H1 (cell line): Measurements from ENCODE around the gene TRIM21. TPM values are rescaled to one million over a fixed set of nuclear protein-coding genes. Genes with fewer than 3 reads are reported as not detected.

Experiments used
- CTCF ChIA-PET: fragments of 300-600 bp; sonication (Branson Sonifier 250); formaldehyde crosslinking; loops from one replicate; lab custom pipeline; 2021; ENCODE audit not compliant: partially characterized antibody; lab: Charles Lee
- POLR2A ChIA-PET: fragments of 300-600 bp; sonication (Branson Sonifier 250); formaldehyde crosslinking; loops from one replicate; lab custom pipeline; 2021; ENCODE audit warnings: inconsistent platforms; ENCODE audit not compliant: partially characterized antibody; lab: Charles Lee
- DNase-seq, 2 experiments: peaks; one replicate each; pipeline versions ENCODE4 v3.0.0 to v3.0.0-alpha.2; 2010 to 2022; ENCODE audit warnings: low spot score in 2 of 2, low read depth in 1 of 2, mixed read lengths in 1 of 2
- FAIRE-seq: peaks from 2 replicates; lab custom pipeline; 2011; peaks lifted over from hg19 to GRCh38; lab: Jason Lieb, UNC
- H2AFZ ChIP-seq: 2 replicates; pipeline ENCODE4 v1.8.1; 2012; ENCODE audit warnings: low read length, inconsistent platforms
- H2AK5ac ChIP-seq: 2 replicates; pipeline ENCODE4 v1.6.1; 2013; ENCODE audit warnings: low read depth, low read length
- H2BK120ac ChIP-seq: replicated peaks from 2 replicates; pipeline ENCODE3; 2013; ENCODE audit warnings: low read depth, low read length, inconsistent platforms
- H2BK12ac ChIP-seq: 2 replicates; pipeline ENCODE4 v1.6.1; 2013; ENCODE audit warnings: low read depth, low read length
- H2BK15ac ChIP-seq: 2 replicates; pipeline ENCODE4 v1.6.1; 2013; ENCODE audit warnings: low read length
- H2BK20ac ChIP-seq: 2 replicates; pipeline ENCODE4 v1.6.1; 2013; ENCODE audit warnings: low read length
- H2BK5ac ChIP-seq: 2 replicates; pipeline ENCODE4 v1.6.1; 2013; ENCODE audit warnings: low read depth, low read length
- H3K14ac ChIP-seq: 2 replicates; pipeline ENCODE4 v1.6.1; 2013; ENCODE audit warnings: inconsistent platforms; ENCODE audit not compliant: insufficient read length
- H3K18ac ChIP-seq: 2 replicates; pipeline ENCODE4 v1.6.1; 2013; ENCODE audit warnings: low read length; ENCODE audit errors: extremely low read depth
- H3K23ac ChIP-seq: 2 replicates; pipeline ENCODE4 v1.6.1; 2013; ENCODE audit warnings: inconsistent platforms; ENCODE audit not compliant: insufficient read length
- H3K23me2 ChIP-seq: 2 replicates; pipeline ENCODE4 v1.6.1; 2013; ENCODE audit warnings: low read depth, low read length
- H3K27ac ChIP-seq: 2 replicates; pipeline ENCODE4 v1.6.1; 2011; ENCODE audit warnings: low read depth, low read length, inconsistent platforms
- H3K27me3 ChIP-seq, 4 experiments: replicated peaks in 1 of 4; 1 replicate in 1 of 4; 2 replicates in 3 of 4; pipeline versions ENCODE4 v1.6.1 to v1.8.1; 2011 to 2013; ENCODE audit warnings: low read length in 3 of 4, mild to moderate bottlenecking in 3 of 4, inconsistent platforms in 2 of 4, mixed read lengths in 2 of 4, moderate library complexity in 1 of 4; ENCODE audit not compliant: control insufficient read depth in 3 of 4, insufficient read depth in 3 of 4; ENCODE audit errors: extremely low read depth in 1 of 4
- H3K36me3 ChIP-seq, 4 experiments: 2 replicates each; pipeline versions ENCODE4 v1.6.1 to v1.8.1; 2011 to 2013; ENCODE audit warnings: mild to moderate bottlenecking in 4 of 4, low read length in 3 of 4, moderate library complexity in 2 of 4, control low read depth in 1 of 4, inconsistent platforms in 1 of 4; ENCODE audit not compliant: insufficient read depth in 4 of 4, control insufficient read depth in 2 of 4
- H3K4ac ChIP-seq: replicated peaks from 2 replicates; pipeline ENCODE3; 2013; ENCODE audit warnings: low read length, low read depth, mixed read lengths, inconsistent platforms; ENCODE audit not compliant: insufficient read length
- H3K4me1 ChIP-seq, 4 experiments: replicated peaks in 1 of 4; 1 replicate in 1 of 4; 2 replicates in 3 of 4; pipeline versions ENCODE4 v1.6.1 to v1.8.1; 2011 to 2013; ENCODE audit warnings: low read length in 3 of 4, inconsistent platforms in 2 of 4, mixed read lengths in 1 of 4; ENCODE audit not compliant: insufficient read depth in 4 of 4, control insufficient read depth in 3 of 4
- H3K4me2 ChIP-seq, 2 experiments: 2 replicates each; pipeline versions ENCODE4 v1.6.1 to v1.8.1; 2011 to 2013; ENCODE audit warnings: low read depth in 2 of 2, low read length in 2 of 2, control low read depth in 1 of 2, inconsistent platforms in 1 of 2, mild to moderate bottlenecking in 1 of 2; ENCODE audit not compliant: insufficient read depth in 1 of 2
- H3K4me3 ChIP-seq, 4 experiments: fragments of 200-600, 300-600 bp in 1 of 4; sonication (generic), shearing (Covaris generic), sonication (Bioruptor Twin) in 1 of 4; 2 replicates each; pipeline versions ENCODE4 v1.5.1 to v1.8.1; 2011 to 2016; ENCODE audit warnings: low read length in 4 of 4, low read depth in 3 of 4, control low read depth in 2 of 4, inconsistent platforms in 2 of 4, mild to moderate bottlenecking in 2 of 4, mixed read lengths in 1 of 4, moderate library complexity in 1 of 4; ENCODE audit not compliant: insufficient read depth in 2 of 4; ENCODE audit errors: extremely low read depth in 1 of 4
- H3K56ac ChIP-seq: replicated peaks from 2 replicates; pipeline ENCODE3; 2013; ENCODE audit warnings: low read depth, mild to moderate bottlenecking, mixed read lengths, low read length, inconsistent platforms; ENCODE audit not compliant: insufficient read length
- H3K79me1 ChIP-seq: 2 replicates; pipeline ENCODE4 v1.6.1; 2013; ENCODE audit warnings: low read depth, low read length, control low read depth
- H3K79me2 ChIP-seq, 2 experiments: 2 replicates each; pipeline versions ENCODE4 v1.6.1 to v1.8.1; 2012 to 2013; ENCODE audit warnings: low read length in 2 of 2, mild to moderate bottlenecking in 2 of 2, inconsistent platforms in 1 of 2; ENCODE audit not compliant: insufficient read depth in 2 of 2, control insufficient read depth in 1 of 2
- H3K9ac ChIP-seq, 4 experiments: replicated peaks in 1 of 4; 1 replicate in 1 of 4; 2 replicates in 3 of 4; pipeline versions ENCODE4 v1.6.1 to v1.8.1; 2011 to 2013; ENCODE audit warnings: low read depth in 3 of 4, low read length in 3 of 4, control low read depth in 2 of 4, mild to moderate bottlenecking in 2 of 4, moderate library complexity in 2 of 4, inconsistent platforms in 1 of 4; ENCODE audit errors: extremely low read depth in 1 of 4
- H3K9me3 ChIP-seq, 2 experiments: 2 replicates each; pipeline versions ENCODE4 v1.6.1 to v1.8.1; 2012 to 2013; ENCODE audit warnings: mild to moderate bottlenecking in 2 of 2, moderate library complexity in 2 of 2, control low read depth in 1 of 2, inconsistent platforms in 1 of 2, low read depth in 1 of 2, low read length in 1 of 2, mixed read lengths in 1 of 2; ENCODE audit not compliant: insufficient read depth in 2 of 2
- H4K20me1 ChIP-seq, 2 experiments: replicated peaks in 1 of 2; 2 replicates each; pipeline versions ENCODE3 to v1.8.1; 2011 to 2013; ENCODE audit warnings: inconsistent platforms in 2 of 2, low read length in 2 of 2, mild to moderate bottlenecking in 1 of 2; ENCODE audit not compliant: insufficient read depth in 2 of 2, control insufficient read depth in 1 of 2
- H4K5ac ChIP-seq: 2 replicates; pipeline ENCODE4 v1.6.1; 2013; ENCODE audit warnings: low read length, low read depth, mixed read lengths, inconsistent platforms; ENCODE audit not compliant: insufficient read length
- H4K8ac ChIP-seq: 2 replicates; pipeline ENCODE4 v1.8.0; 2013; ENCODE audit warnings: mild to moderate bottlenecking, moderate library complexity, low read length, inconsistent platforms; ENCODE audit not compliant: insufficient read depth; ENCODE audit errors: extremely low read depth
- H4K91ac ChIP-seq: replicated peaks from 2 replicates; pipeline ENCODE3; 2013; ENCODE audit warnings: low read length, mixed read lengths, inconsistent platforms; ENCODE audit not compliant: insufficient read length
- EZH2 ChIP-seq: fragments of 200-600 bp; sonication (generic); IDR thresholded peaks from 2 replicates; pipeline ENCODE4 v1.7.1; 2012; ENCODE audit warnings: low read depth, mild to moderate bottlenecking, moderate library complexity, low read length, inconsistent platforms; ENCODE audit not compliant: severe bottlenecking
- GTF2F1 ChIP-seq: IDR thresholded peaks from 2 replicates; pipeline ENCODE4 v1.6.1; 2012; ENCODE audit warnings: low read depth, low read length, improper control_type of control experiment, borderline replicate concordance
- KDM4A ChIP-seq: IDR thresholded peaks from one replicate; pipeline ENCODE4 v1.7.1; 2012; ENCODE audit warnings: low read depth, mild to moderate bottlenecking, moderate library complexity, low read length, inconsistent platforms; ENCODE audit not compliant: severe bottlenecking
- MAFK ChIP-seq: IDR thresholded peaks from 2 replicates; pipeline ENCODE4 v1.6.1; 2012; ENCODE audit warnings: low read depth, mild to moderate bottlenecking, improper control_type of control experiment, low read length
- RAD21 ChIP-seq, 2 experiments: IDR thresholded peaks in 1 of 2; conservative IDR thresholded peaks in 1 of 2; 2 replicates each; pipeline ENCODE4 v1.6.1; 2011; ENCODE audit warnings: low read depth in 2 of 2, low read length in 2 of 2, improper control_type of control experiment in 1 of 2, inconsistent platforms in 1 of 2, mild to moderate bottlenecking in 1 of 2, moderate library complexity in 1 of 2
- RNF2 ChIP-seq: fragments of 200-900, 300-1000 bp; sonication (generic); IDR thresholded peaks from 2 replicates; pipeline ENCODE4 v1.7.1; 2016; ENCODE audit warnings: borderline replicate concordance, low read depth, mild to moderate bottlenecking, antibody characterized with exemption, low read length; ENCODE audit not compliant: poor library complexity, severe bottlenecking; ENCODE audit errors: missing control alignments
- SAP30 ChIP-seq: fragments of 300-600 bp; sonication (generic); IDR thresholded peaks from 2 replicates; pipeline ENCODE4 v1.7.1; 2012; ENCODE audit warnings: low read length, moderate library complexity, mild to moderate bottlenecking, inconsistent platforms; ENCODE audit not compliant: insufficient read depth, insufficient replicate concordance
- WGBS, 2 experiments: shearing (Covaris generic) in 1 of 2; methylation state at CpG; one replicate each; pipeline versions ENCODE4 v1.1.6 to v1.1.7; 2013 to 2015; ENCODE audit warnings: low lambda C conversion rate in 2 of 2, mixed read lengths in 2 of 2, inconsistent platforms in 1 of 2, low coverage in 1 of 2, missing lambda C conversion rate in 1 of 2; ENCODE audit not compliant: insufficient replicate concordance in 2 of 2, insufficient coverage in 1 of 2, insufficient read length in 1 of 2; ENCODE audit errors: extremely low coverage in 1 of 2, missing lambda C conversion rate in 1 of 2; 5-methylcytosine and 5-hydroxymethylcytosine counted together
- polyA plus RNA-seq, 7 experiments: library from polyadenylated mRNA; depleted of rRNA in 3 of 7; stranded (reverse) in 5 of 7; unstranded in 2 of 7; fragments of >200 nt in 5 of 7; fragments of 200-250 nt in 2 of 7; gene quantifications; 1 replicate in 5 of 7; 2 replicates in 1 of 7; 4 replicates in 1 of 7; pipeline versions ENCODE4 v1.2.1 to v1.2.3, GENCODE V29; 2011 to 2013; ENCODE audit warnings: missing spikeins in 2 of 7, mixed read lengths in 2 of 7
- total RNA-seq: library from RNA; stranded (reverse); fragmentation: NEBNext Ultra II Directional; extraction: Animal tissue kit (Norgen Biotek cat#: 25700); gene quantifications from 2 replicates; pipeline ENCODE4 v1.2.1, GENCODE V29; 2021
- TF ChIP-seq, protein P1 (sequence below): IDR thresholded peaks from 2 replicates; pipeline ENCODE4 v1.6.1; 2012; ENCODE audit warnings: inconsistent platforms

Gene TRIM21
- total and polyA plus RNA-seq, 2 of the 8 experiments (the other 6 are each of a cell fraction or from before 2014, with no cell fraction given): 15.6 to 16.7 TPM

GRCh38 chr11:4385978-4386740 is 7.3 kb downstream of the TRIM21 start:
- H3K9ac ChIP-seq: no peak overlapping the region
- H2AFZ ChIP-seq: no peak overlapping the region
- peaks cover 3 to 20% (median 17%) of the 10 kb centered on the region in 4 experiments; a peak in 5 of 8 replicates for H3K36me3 ChIP-seq
- ChIA-PET POLR2A (no interaction called here), CTCF (no interaction called here)
- no peak overlapping the region for H2BK20ac ChIP-seq
- DNase-seq: no peak
- no peaks in the 10 kb centered on the region for H3K4me1 ChIP-seq
- H4K5ac ChIP-seq: no peak overlapping the region
- H3K27me3 ChIP-seq: no peaks in the 10 kb centered on the region
- no peak overlapping the region for H3K18ac ChIP-seq
- 91% methylated on average over 3 of the region's 3 CpGs; no CpG with 5 or more reads in 1 of the 2 experiments for WGBS, 2 experiments
- no peak overlapping the region for H4K8ac ChIP-seq
- H3K4me2 ChIP-seq: no peak overlapping the region
- H2BK5ac ChIP-seq: no peak overlapping the region
- no peak overlapping the region for H2BK12ac ChIP-seq
- no peak overlapping the region for H2AK5ac ChIP-seq
- H3K27ac ChIP-seq: no peak overlapping the region
- FAIRE-seq: no peak
- H3K23ac ChIP-seq: no peak overlapping the region
- no peak overlapping the region for H3K56ac ChIP-seq
- H3K4me3 ChIP-seq: no peak overlapping the region
- H3K79me2 ChIP-seq: no peaks in the 10 kb centered on the region
- H2BK120ac ChIP-seq: no peak overlapping the region
- no peak overlapping the region for H2BK15ac ChIP-seq
- H3K23me2 ChIP-seq: peaks cover 1% of the 10 kb centered on the region; the same call in 1 of the 2 replicates
- H3K9me3 ChIP-seq: no peaks in the 10 kb centered on the region
- H3K14ac ChIP-seq: no peak overlapping the region
- H3K79me1 ChIP-seq: no peaks in the 10 kb centered on the region
- H4K20me1 ChIP-seq: peaks cover 0 to 1% of the 10 kb centered on the region in 2 experiments
- no peak overlapping the region for H4K91ac ChIP-seq
- no peak overlapping the region for H3K4ac ChIP-seq
- TF ChIP-seq KDM4A (no peak), MAFK (no peak), EZH2 (no peak), GTF2F1 (no peak), RNF2 (no peak), SAP30 (no peak), RAD21 (IDR thresholded peaks at IDR 0.05 in 1 of 2, conservative IDR thresholded peaks at IDR 0.05 in 1 of 2; ENCODE audit: low read depth in 2 of 2, low read length in 2 of 2) (no peak)
- TF ChIP-seq, protein P1, sequence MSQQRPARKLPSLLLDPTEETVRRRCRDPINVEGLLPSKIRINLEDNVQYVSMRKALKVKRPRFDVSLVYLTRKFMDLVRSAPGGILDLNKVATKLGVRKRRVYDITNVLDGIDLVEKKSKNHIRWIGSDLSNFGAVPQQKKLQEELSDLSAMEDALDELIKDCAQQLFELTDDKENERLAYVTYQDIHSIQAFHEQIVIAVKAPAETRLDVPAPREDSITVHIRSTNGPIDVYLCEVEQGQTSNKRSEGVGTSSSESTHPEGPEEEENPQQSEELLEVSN: no peak
